Mesenchymal stem cell (in vitro differentiated cells and primary cell): Measurements from ENCODE around the gene TMEM79.

Experiments
- DNase-seq: peaks from one replicate; pipeline ENCODE4 v3.0.0-alpha.2; 2013
- H2AFZ ChIP-seq: one replicate; pipeline ENCODE4 v1.6.1; 2013; ENCODE audit warnings: low read depth, mild to moderate bottlenecking, control low read depth, inconsistent platforms, low read length, moderate library complexity
- H2AK5ac ChIP-seq: 2 replicates; pipeline ENCODE4 v1.6.1; 2013; ENCODE audit warnings: low read length, moderate library complexity, mild to moderate bottlenecking, inconsistent platforms; ENCODE audit not compliant: severe bottlenecking
- H2BK120ac ChIP-seq: one replicate; pipeline ENCODE4 v1.6.1; 2013; ENCODE audit warnings: low read depth, mild to moderate bottlenecking, inconsistent platforms, low read length, moderate library complexity
- H2BK12ac ChIP-seq, 2 experiments: one replicate each; pipeline ENCODE4 v1.6.1; 2013; ENCODE audit warnings: inconsistent platforms in 2 of 2, low read length in 2 of 2, mild to moderate bottlenecking in 2 of 2, moderate library complexity in 2 of 2, control low read depth in 1 of 2
- H2BK15ac ChIP-seq: one replicate; pipeline ENCODE4 v1.6.1; 2013; ENCODE audit warnings: mild to moderate bottlenecking, low read depth, inconsistent platforms; ENCODE audit not compliant: poor library complexity, severe bottlenecking
- H2BK5ac ChIP-seq: 2 replicates; pipeline ENCODE4 v1.6.1; 2013; ENCODE audit warnings: low read depth, mild to moderate bottlenecking, low read length, control low read depth, inconsistent platforms; ENCODE audit not compliant: poor library complexity, severe bottlenecking
- H3K14ac ChIP-seq, 2 experiments: one replicate each; pipeline ENCODE4 v1.6.1; 2013; ENCODE audit warnings: inconsistent platforms in 2 of 2, low read length in 2 of 2, control low read depth in 1 of 2, mild to moderate bottlenecking in 1 of 2, moderate library complexity in 1 of 2
- H3K18ac ChIP-seq, 2 experiments: one replicate each; pipeline ENCODE4 v1.6.1; 2013; ENCODE audit warnings: inconsistent platforms in 2 of 2, low read length in 2 of 2, control low read depth in 1 of 2, low read depth in 1 of 2, mild to moderate bottlenecking in 1 of 2
- H3K23ac ChIP-seq, 2 experiments: one replicate each; pipeline ENCODE4 v1.6.1; 2013; ENCODE audit warnings: inconsistent platforms in 2 of 2, low read length in 2 of 2, mild to moderate bottlenecking in 2 of 2, moderate library complexity in 2 of 2, control low read depth in 1 of 2
- H3K27ac ChIP-seq: 2 replicates; pipeline ENCODE4 v1.5.1; 2013; ENCODE audit warnings: mild to moderate bottlenecking, moderate library complexity, low read length, control low read depth, inconsistent platforms; ENCODE audit not compliant: poor library complexity, severe bottlenecking
- H3K27me3 ChIP-seq, 2 experiments: 2 replicates each; pipeline versions ENCODE4 v1.6.1 to v1.7.0; 2013; ENCODE audit warnings: low read length in 2 of 2, mild to moderate bottlenecking in 2 of 2, moderate library complexity in 2 of 2, control low read depth in 1 of 2, inconsistent platforms in 1 of 2; ENCODE audit not compliant: control insufficient read depth in 1 of 2, insufficient read depth in 1 of 2
- H3K36me3 ChIP-seq, 2 experiments: 2 replicates each; pipeline versions ENCODE4 v1.6.1 to v1.7.0; 2013; ENCODE audit warnings: low read length in 2 of 2, control low read depth in 1 of 2, inconsistent platforms in 1 of 2, low read depth in 1 of 2, mild to moderate bottlenecking in 1 of 2; ENCODE audit not compliant: insufficient read depth in 2 of 2, control insufficient read depth in 1 of 2
- H3K4ac ChIP-seq, 2 experiments: one replicate each; pipeline ENCODE4 v1.6.1; 2013; ENCODE audit warnings: inconsistent platforms in 2 of 2, low read length in 2 of 2, mild to moderate bottlenecking in 2 of 2, moderate library complexity in 2 of 2, control low read depth in 1 of 2, low read depth in 1 of 2
- H3K4me1 ChIP-seq: 2 replicates; pipeline ENCODE4 v1.6.1; 2013; ENCODE audit warnings: low read depth, low read length, control low read depth; ENCODE audit not compliant: control insufficient read depth, insufficient read depth
- H3K4me2 ChIP-seq: 2 replicates; pipeline ENCODE4 v1.6.1; 2013; ENCODE audit warnings: low read length, mild to moderate bottlenecking, inconsistent platforms; ENCODE audit not compliant: poor library complexity, severe bottlenecking
- H3K4me3 ChIP-seq, 2 experiments: 2 replicates each; pipeline versions ENCODE4 v1.5.1 to v1.7.0; 2013; ENCODE audit warnings: low read length in 2 of 2, mild to moderate bottlenecking in 2 of 2, control low read depth in 1 of 2, low read depth in 1 of 2; ENCODE audit not compliant: insufficient read depth in 1 of 2
- H3K79me1 ChIP-seq: replicated peaks from 2 replicates; pipeline ENCODE4 v1.6.1; 2013; ENCODE audit warnings: mild to moderate bottlenecking, control low read depth, low read length, inconsistent platforms; ENCODE audit not compliant: poor library complexity, severe bottlenecking
- H3K9ac ChIP-seq: 2 replicates; pipeline ENCODE4 v1.7.0; 2013; ENCODE audit warnings: mild to moderate bottlenecking, low read length, moderate library complexity
- H3K9me3 ChIP-seq: 2 replicates; pipeline ENCODE4 v1.7.0; 2013; ENCODE audit warnings: mild to moderate bottlenecking, low read length; ENCODE audit not compliant: control insufficient read depth
- H4K8ac ChIP-seq: one replicate; pipeline ENCODE4 v1.6.1; 2013; ENCODE audit warnings: inconsistent platforms, mild to moderate bottlenecking, low read length, moderate library complexity
- H4K91ac ChIP-seq: one replicate; pipeline ENCODE4 v1.6.1; 2013; ENCODE audit warnings: mild to moderate bottlenecking, low read length, inconsistent platforms
- WGBS: methylation state at CpG from one replicate; pipeline ENCODE4 v1.1.7; 2013; ENCODE audit warnings: mixed read lengths; 5-methylcytosine and 5-hydroxymethylcytosine counted together

TMEM79 gene

GRCh38 chr1:156253634-156254033, 30.5 kb upstream of the TMEM79 start:
- Histone ChIP-seq H4K8ac (no peak overlapping the region), H2BK5ac (no peak overlapping the region), H3K79me1 (peaks cover 20% of the 10 kb centered on the region), H2AFZ (no peak overlapping the region), H3K14ac (no peak overlapping the region), H3K36me3 (peaks cover 89 to 90% of the 10 kb centered on the region in 2 experiments), H3K23ac (no peak overlapping the region), H2BK120ac (no peak overlapping the region), H3K9ac (no peak overlapping the region), H3K4me2 (no peak overlapping the region), H2AK5ac (no peak overlapping the region), H2BK12ac (no peak overlapping the region), H4K91ac (no peak overlapping the region), H3K4me1 (no peaks in the 10 kb centered on the region), H3K18ac (no peak overlapping the region), H2BK15ac (no peak overlapping the region), H3K4ac (no peak overlapping the region), H3K9me3 (no peaks in the 10 kb centered on the region), H3K4me3 (no peak overlapping the region), H3K27me3 (no peaks in the 10 kb centered on the region), H3K27ac (no peak overlapping the region)
- DNase-seq = no peak
- WGBS = 92% methylated on average over 3 of the region's 3 CpGs

GRCh38 chr1:156257711-156258110, 26.4 kb upstream of the TMEM79 start:
- H2AFZ ChIP-seq = no peak overlapping the region
- H3K4me2 ChIP-seq = no peak overlapping the region
- no peaks in the 10 kb centered on the region for H3K4me1 ChIP-seq
- H3K4me3 ChIP-seq = no peak overlapping the region
- no peak for DNase-seq
- H3K79me1 ChIP-seq = peaks cover 32% of the 10 kb centered on the region
- H3K18ac ChIP-seq = no peak overlapping the region
- H2AK5ac ChIP-seq = no peak overlapping the region
- H3K27me3 ChIP-seq = no peaks in the 10 kb centered on the region
- H4K8ac ChIP-seq = no peak overlapping the region
- no peak overlapping the region for H2BK15ac ChIP-seq
- H2BK120ac ChIP-seq = no peak overlapping the region
- no peak overlapping the region for H3K14ac ChIP-seq
- H3K9me3 ChIP-seq = no peaks in the 10 kb centered on the region
- H2BK12ac ChIP-seq = no peak overlapping the region
- no peak overlapping the region for H3K4ac ChIP-seq
- no peak overlapping the region for H2BK5ac ChIP-seq
- H3K9ac ChIP-seq = no peak overlapping the region
- H4K91ac ChIP-seq = no peak overlapping the region
- no peak overlapping the region for H3K27ac ChIP-seq
- peaks cover 85 to 87% of the 10 kb centered on the region in 2 experiments for H3K36me3 ChIP-seq
- H3K23ac ChIP-seq = no peak overlapping the region
- WGBS = 98% methylated on average over 2 of the region's 2 CpGs

GRCh38 chr1:156258859-156259258, 25.3 kb upstream of the TMEM79 start:
- Histone ChIP-seq H3K14ac (no peak overlapping the region), H2BK5ac (no peak overlapping the region), H3K36me3 (peaks cover 83 to 84% of the 10 kb centered on the region in 2 experiments), H3K4me1 (no peaks in the 10 kb centered on the region), H3K79me1 (peaks cover 31% of the 10 kb centered on the region), H3K27me3 (no peaks in the 10 kb centered on the region), H3K4me2 (no peak overlapping the region), H2BK120ac (no peak overlapping the region), H4K8ac (no peak overlapping the region), H3K18ac (no peak overlapping the region), H2BK12ac (no peak overlapping the region), H4K91ac (no peak overlapping the region), H2AK5ac (no peak overlapping the region), H3K23ac (no peak overlapping the region), H3K9me3 (no peaks in the 10 kb centered on the region), H3K4me3 (no peak overlapping the region), H3K4ac (no peak overlapping the region), H3K27ac (no peak overlapping the region), H3K9ac (no peak overlapping the region), H2AFZ (no peak overlapping the region), H2BK15ac (no peak overlapping the region)
- WGBS = 99% methylated on average over 6 of the region's 8 CpGs
- DNase-seq = no peak

- Histone ChIP-seq H4K8ac (no peak overlapping the region), H4K91ac (no peak overlapping the region), H3K79me1 (peaks cover 32% of the 10 kb centered on the region), H3K18ac (no peak overlapping the region), H2BK120ac (no peak overlapping the region), H3K4me3 (no peak overlapping the region), H2AFZ (no peak overlapping the region), H3K27me3 (no peaks in the 10 kb centered on the region), H2BK15ac (no peak overlapping the region), H3K4me2 (no peak overlapping the region), H3K36me3 (peaks cover 81 to 84% of the 10 kb centered on the region in 2 experiments), H3K23ac (no peak overlapping the region), H3K4ac (no peak overlapping the region), H2AK5ac (no peak overlapping the region), H3K9me3 (no peaks in the 10 kb centered on the region), H3K9ac (no peak overlapping the region), H2BK12ac (no peak overlapping the region), H2BK5ac (no peak overlapping the region), H3K27ac (no peak overlapping the region), H3K14ac (no peak overlapping the region), H3K4me1 (no peaks in the 10 kb centered on the region)
- DNase-seq = peak; percentile 32
- WGBS = 86% methylated on average over 1 of the region's 3 CpGs
Observed at GRCh38 chr1:156259805-156260204, 24.3 kb upstream of the TMEM79 start.
